Stimulated activated CD8-positive, alpha-beta memory T cell treated with anti-CD3 and anti-CD28 coated beads, Interleukin-15, amount 100 ng/mL, for 48 hours (primary cell): ENCODE measurements around the gene CAPZB.

ENCODE experiments used
- DNase-seq, 2 donors: peaks; one replicate each; pipeline ENCODE4 v3.0.0-alpha.2; 2020; ENCODE audit warnings: low read depth in 2 of 2

Gene CAPZB

DNA sequence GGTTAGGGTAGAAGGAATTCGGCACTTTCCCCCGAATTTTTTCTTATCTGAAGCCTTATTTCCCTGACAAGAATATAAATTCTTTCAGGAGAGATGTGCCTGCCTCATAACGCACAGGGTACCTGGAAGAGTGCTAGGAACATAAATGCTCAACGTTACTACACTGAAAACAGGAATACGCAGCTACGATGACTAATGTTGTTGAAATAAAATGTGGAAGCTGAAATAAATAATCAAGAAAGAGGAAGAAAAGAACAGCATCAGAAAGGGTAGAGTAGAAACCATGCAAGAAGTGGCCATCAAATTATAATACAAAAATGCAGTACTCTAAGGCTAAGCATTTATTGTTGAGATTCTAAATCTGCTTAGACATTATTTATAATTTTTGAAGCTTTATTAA, 139.3 kb downstream of the CAPZB start:
- DNase-seq: no peak

GRCh38 chr1:19345391-19345790, 139.9 kb downstream of the CAPZB start:
- no peak for DNase-seq

DNA sequence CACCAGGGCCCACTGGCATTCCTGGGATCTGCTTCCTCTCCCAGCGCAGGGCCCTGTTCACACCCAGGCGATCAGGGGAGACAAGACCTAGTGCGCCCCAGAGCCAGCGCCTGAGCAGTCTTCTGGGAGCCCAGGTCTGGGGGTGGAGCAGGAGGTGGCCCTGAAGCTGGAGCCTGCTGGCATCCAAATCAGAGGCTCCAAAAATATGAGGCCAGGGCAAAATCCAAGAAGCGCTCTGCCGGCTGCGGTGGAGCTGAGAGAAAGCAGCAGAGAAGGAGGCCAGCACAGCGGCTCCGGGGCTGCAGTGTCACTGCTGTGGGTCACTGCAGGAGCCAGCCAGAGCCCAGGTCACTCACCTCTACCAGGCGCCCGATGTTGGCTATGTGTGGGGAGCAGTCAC, 140.5 kb downstream of the CAPZB start:
- no peak for DNase-seq

DNA sequence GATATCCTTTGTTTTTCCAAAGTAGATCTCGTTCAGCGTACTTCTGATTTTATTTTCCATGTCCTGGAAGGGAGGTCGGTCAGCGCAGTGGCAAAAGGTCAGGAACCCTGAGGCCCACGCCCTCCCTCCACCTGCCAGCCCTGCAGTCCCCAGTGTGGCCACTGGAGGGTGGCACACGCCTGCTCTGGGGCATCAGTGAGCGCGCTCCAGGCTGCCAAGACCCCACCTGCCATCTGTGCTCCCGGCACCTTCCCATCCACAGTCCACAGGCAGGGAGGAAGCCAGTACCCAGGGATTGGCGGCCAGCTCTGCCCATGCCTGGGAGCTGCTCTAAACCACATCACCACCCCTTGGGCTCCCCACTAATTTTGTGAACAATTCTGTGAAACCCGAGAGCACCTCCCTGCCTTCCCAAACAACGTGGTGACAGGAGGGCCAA, 140.9 kb downstream of the CAPZB start:
- DNase-seq: no peak

DNA sequence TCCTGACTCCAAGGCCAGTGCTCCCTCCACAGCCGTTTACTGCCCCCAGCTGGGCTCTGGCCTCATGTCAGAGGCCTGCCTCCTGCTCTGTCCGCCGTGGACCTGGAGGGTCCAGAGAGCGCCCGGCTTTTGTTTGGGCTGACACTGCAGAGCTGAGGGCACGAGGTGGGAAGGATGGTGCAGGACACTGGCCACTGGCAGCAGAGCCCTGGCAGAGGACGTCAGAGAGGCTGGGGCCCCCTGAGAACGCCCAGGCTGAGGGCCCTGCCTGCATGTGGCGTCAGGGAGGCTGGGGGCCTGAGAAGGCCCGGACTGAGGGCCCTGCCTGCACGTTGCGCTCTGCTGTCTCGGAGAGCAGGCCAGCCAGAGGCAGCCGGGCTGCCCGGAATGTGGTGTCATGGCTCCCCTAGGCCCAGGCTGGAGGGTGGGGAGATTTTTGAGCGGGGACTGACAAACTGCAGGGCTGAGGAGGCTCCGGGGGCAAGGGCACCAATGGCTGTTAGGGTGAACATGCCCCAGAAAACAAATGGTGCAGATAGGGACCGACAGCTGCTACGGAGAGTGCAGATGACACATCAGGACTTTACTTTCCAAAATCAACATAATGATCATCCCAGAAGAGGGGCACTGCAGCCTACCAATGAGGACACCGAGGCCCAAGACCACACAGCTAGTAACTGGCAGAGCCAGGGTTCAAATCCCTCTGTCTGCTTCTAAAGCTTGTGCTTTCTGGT, 141.6 kb downstream of the CAPZB start:
- no peak for DNase-seq

DNA sequence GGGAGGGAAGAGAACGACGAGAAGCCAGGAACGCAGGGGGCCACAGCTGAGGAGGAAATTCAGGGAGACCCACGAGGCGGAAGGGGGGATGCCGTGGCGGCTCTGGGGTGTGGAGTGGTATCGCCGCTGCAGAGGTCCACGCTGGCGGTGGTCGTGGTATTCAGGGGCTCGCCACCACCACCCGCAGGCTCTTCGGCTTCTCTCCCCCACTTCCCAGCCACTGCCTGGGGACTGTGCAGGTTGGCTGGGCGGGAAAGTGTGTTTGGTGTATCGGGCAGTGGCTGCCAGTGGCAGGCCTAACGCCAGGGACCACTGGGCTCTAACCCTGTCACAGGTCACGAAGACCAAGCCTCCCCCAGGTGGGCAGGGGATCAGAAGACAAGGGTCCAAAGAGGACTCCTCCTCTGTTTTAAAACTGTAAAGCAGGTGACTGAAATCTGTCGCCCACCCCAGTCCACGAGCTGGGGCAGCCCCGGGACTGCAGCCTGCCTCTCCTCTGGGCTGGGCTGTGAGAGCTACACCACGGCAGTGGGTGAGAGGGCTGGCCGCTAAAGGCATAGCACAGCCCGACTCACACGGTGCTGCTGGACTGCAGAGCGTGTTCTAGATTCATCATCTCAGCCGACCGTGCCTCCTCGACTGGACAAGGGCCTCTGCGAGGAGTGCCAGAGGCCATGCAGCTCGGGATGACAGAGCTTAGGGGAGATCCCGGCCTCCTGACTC, 142.3 kb downstream of the CAPZB start:
- no peak for DNase-seq

- no peak for DNase-seq
Measured at GRCh38 chr1:19342062-19342750, 143.1 kb downstream of the CAPZB start.

DNA sequence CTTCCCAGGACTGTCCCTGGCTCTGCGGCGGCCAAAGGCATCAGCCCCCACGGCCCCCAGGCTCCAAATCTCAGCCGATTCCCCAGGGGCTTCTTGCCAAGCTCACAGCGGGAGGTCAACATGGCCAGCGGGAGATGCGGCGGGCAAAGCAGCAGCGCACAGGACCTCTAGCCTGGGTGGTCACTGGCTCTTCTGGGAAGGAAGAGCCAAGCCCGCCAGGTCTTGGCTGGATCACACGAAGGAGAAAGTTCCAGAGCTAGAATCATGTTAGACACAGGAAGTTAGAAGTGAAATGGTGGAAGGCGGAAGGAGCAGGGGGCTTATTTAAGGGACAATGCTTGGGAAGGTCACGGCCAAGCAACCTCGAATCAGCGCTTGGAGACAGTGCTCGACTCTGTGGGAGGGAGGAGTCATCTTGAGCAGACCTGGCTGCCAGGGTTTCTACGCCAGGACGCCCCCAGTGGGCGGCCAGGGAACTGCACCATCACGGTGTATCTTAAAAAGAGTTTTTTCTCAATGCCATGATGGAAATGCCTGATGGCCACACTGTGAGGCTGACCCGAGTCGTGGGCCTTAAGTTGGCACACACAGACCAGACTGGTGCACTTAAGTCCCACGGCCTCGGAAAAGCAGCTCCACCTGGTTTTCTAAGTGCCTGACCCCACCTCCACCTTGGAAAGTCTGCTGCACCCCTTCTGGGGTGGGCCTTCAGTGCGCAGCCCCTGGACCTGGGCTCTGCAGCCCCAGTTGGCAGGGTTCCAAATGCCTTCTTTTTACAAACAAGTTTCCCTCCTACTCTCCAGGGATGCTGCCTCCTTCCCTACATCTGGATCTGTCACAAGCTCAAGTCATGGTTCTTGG, 143.9 kb downstream of the CAPZB start:
- peak; percentile 56 to 63 for DNase-seq

DNA sequence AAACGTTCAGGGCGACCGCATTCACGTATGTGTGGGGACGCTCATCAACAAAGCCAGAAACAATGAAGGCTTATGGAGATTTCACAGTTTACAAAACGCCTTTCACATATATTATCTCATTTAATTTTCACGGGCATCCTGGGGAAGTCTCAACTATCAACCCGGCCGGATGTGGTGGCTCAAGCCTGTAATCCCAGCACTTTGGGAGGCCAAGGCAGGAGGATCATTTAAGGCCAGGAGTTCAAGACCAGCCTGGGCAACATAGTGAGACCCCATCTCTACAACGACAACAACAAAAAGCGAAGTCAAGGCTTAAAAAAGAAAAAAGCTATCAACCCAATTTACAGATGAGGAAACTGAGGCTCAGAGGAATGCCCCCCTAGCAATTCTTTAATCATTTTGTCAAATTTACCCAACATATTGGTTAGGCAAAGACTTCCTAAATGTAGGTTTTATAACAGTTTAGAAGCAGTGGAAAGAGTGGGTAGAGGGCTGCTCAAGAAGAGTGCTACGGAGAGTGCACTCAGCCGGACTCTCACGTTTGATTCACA, 144.9 kb downstream of the CAPZB start:
- no peak for DNase-seq

GRCh38 chr1:19339214-19339861, 146.0 kb downstream of the CAPZB start:
- DNase-seq: no peak

GRCh38 chr1:19338323-19338762, 147.0 kb downstream of the CAPZB start:
- DNase-seq: no peak

- no peak for DNase-seq
Measured at GRCh38 chr1:19337289-19337688, 148.1 kb downstream of the CAPZB start.

- DNase-seq: peak; percentile 57 to 75
Measured at GRCh38 chr1:19336543-19336942, 148.8 kb downstream of the CAPZB start.

DNA sequence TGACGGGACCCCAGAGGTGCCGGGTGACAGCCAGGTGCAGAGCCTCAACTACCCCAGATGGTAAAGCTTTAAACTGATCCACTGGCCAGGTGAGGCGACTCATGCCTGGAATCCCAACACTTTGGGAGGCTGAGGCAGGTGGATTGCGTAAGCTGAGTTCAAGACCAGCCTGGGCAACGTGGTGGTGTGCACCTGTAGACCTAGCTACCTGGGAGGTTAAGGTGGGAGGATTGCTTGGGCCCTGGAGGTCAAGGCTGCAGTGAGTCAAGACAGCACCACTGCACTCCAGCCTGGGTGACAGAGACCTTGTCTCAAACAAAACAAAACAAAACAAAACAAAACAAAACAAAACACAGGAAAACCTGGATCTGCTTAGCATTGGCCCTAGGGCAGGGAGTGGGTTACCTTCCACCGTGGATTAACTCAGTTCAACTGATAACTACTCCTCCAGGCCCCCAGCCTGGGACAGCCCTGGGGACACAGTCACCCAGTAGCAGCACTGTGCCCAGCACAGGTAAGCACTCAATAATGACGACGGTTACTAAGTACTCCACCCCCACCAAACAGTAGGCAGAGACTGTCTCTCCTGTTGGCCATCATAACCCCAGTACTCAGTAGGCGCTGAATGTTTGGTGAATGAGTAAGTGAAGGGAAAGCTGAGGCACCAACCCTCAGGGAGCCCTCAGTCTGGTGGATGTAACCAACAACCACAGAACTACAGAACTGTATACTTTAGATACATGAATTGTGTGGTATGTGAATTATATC, 151.6 kb downstream of the CAPZB start:
- DNase-seq: no peak

- no peak for DNase-seq
Measured at GRCh38 chr1:19332832-19333231, 152.5 kb downstream of the CAPZB start.

DNA sequence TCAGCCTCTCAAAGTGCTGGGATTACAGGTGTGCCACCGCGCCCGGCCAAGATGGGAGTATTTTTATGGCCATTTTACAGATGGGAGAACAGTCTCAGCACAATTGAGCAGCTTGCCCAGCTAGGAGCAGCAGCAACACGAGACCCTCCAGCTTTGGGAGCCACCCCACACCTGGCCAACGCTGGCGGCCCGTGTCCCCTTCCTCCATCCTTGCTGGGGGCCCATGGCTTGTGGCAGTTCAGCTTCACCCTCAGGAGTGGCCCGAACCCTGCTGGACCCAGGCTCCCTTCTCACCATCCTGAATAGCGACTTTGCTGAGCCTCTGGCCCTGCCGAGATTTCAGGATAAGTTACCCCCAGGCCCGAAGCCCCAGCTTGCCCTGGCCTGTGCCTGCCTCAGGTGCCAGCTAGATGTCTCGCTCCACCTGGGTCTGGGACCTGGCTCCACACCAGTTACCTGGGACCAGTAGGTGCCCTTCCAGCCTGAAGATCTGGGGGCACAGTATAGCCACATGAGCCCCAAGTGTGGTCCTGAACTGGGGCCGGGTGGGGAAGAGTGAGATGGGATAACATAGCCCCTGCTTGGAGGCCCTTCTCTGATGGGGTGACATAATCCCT, 154.0 kb downstream of the CAPZB start:
- no peak for DNase-seq

DNA sequence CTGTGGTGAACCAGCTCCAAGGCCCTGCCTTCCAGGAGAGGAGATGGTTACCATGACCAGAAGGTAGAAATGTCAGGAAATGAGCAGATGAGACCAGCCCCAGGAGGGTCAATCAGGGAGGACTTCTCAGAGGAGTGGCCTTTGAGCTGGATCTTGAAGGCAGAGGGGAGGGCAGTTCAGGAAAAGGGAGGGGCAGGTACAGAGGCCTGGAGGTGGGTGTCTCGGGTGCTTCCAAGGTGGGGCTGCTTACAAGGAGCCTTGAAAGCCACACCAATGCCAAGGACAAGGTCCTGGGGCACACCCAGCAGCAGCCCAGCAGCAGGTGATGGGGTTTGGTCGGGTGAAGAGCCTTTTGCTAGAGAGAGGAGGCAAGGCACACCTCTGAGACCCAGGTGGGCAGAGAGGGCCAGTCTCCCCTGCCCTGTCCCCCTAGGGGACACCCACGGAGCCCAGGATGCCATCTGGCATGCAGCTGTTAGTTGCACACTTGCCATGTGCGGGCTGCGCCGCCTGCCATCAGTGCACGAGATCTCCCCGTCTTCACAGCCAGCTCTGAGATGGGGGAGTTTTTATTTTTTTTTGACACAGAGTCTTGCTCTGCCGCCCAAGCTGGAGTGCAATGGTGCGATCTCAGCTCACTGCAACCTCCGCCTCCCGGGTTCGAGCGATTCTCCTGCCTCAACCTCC, 154.7 kb downstream of the CAPZB start:
- DNase-seq: no peak

- no peak for DNase-seq
Measured at GRCh38 chr1:19329611-19330010, 155.7 kb downstream of the CAPZB start.

DNA sequence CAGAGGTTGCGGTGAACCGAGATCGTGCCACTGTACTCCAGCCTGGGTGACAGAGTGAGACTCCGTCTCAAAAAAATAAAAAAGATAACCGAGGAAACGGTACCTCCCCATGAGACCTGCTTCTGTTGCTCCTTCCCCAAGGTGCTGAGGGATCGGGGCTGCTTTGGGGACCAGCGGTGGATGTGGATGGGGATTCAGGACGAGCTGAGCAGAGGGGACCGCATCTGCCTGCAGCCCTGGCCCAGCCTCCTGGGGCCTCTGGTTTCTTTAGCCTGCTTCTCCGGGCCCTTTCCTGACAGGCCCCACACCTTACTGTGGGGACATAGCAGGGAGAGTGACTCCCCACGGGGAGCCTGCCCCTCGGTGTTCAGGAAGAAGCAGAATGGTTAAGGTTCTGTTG, 156.2 kb downstream of the CAPZB start:
- DNase-seq: no peak
